GM18519 (cell line): ENCODE measurements around the gene PTH2R.
"Not testable (repeated sequence)": the region's sequence is repeated elsewhere in the genome, so short reads cannot be mapped to it uniquely, and the experiment has no call there.

Experiments
- ATAC-seq: cut with Tn5 transposase; IDR thresholded peaks from one replicate; pipeline ENCODE4 v1.9.1; 2021; ENCODE audit warnings: mild to moderate bottlenecking, moderate library complexity; ENCODE audit not compliant: unreplicated experiment, low FRiP score

The PTH2R gene

DNA sequence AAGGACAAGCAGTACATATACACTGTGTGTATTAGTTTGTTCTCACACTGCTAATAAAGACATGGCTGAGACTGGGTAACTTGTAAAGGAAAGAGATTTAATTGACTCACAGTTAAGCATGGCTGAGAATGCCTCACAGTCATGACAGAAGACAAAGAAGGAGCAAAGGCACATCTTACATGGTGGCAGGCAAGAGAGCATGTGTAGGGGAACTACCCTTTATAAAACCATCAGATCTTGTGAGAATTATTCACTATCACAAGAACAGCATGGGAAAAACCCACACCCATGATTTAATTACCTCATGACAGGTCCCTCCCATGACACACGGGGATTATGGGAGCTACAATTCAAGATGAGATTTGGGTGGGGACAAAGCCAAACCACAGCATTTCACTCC, 129.0 kb downstream of the PTH2R start:
- ATAC-seq: not testable (repeated sequence)

DNA sequence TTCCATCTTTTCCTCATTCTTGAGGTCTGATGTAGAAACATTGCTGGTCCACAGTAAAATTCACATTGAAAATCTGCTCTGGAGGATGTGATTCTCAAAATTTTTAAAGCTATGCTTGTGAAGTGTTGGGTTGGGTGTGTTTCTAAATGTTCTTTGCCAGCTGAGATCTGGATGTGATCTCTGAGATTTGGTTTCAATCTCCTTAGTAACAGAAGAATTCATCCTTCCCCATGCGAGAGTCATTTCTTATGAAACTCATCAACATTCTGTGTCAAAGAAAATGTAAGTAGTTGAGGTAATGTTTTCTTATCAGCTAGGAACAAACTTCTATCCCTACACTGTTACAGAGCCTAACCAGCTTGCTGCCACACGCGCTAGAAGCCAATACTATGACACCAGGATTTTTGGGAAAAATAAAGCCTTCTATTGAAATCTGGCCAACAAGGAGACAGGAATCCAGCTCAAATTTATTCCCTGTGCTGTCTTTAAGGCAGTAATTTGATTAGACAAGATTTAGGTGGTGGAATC, 134.9 kb downstream of the PTH2R start:
- no peak for ATAC-seq

DNA sequence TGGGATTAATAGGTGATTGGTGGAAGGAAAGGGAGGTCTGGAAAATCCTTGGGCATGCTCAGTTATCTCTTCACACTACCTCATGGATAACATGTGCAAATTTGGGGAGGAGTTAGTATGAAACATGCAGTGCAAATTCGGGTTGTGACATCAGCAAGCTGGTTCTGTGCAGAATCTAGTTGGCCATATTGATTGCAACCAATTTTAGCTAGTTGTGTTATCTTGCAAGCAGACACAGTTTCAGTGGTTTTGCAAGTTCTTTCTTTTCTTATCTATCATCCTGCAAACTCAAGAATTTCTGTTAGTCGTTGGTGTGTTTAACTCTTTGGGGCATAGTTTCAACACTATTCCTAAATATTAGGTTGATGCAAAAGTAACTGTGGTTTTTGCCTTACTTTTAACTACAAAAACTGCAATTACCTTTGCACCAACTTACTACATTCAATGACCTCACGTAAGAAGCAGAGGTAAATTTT, 135.4 kb downstream of the PTH2R start:
- ATAC-seq: no peak

DNA sequence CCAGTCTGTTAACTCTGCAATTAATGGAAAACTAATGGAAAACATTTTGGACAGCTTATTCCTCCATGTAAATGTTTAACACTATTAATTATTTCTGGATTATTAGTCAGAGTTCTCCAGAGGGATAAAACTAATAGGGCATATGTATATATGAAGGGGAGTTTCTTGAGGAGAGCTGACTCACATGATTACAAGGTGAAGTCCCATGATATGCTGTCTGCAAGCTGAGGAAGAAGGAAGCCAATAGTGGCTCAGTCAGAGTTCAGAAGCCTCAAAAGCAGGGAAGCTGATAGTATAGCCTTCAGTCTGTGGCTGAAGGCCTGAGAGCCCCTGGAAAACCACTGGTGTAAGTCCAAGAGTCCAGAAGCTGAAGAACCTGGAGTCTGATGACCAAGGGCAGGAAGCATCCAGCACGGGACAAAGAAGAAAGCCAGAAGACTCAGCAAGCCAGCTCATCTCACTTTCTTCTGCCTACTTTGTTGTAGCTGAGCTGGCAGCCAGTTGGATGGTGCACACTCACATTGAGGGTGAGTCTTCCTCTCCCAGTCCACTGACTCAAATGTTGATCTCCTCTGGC, 136.0 kb downstream of the PTH2R start:
- no peak for ATAC-seq
